Measurements from ENCODE around the gene ANKS3. TPM values are rescaled to one million over a fixed set of nuclear protein-coding genes. Genes with fewer than 3 reads are reported as not detected.

ANKS3 gene
- total and polyA plus RNA-seq, 8 donors: 11.6 to 183 (median 25.9) TPM

- H3K4me1 ChIP-seq: peaks cover 19 to 34% (median 24%) of the 10 kb centered on the region in 4 donors
- TF ChIP-seq, protein P1, sequence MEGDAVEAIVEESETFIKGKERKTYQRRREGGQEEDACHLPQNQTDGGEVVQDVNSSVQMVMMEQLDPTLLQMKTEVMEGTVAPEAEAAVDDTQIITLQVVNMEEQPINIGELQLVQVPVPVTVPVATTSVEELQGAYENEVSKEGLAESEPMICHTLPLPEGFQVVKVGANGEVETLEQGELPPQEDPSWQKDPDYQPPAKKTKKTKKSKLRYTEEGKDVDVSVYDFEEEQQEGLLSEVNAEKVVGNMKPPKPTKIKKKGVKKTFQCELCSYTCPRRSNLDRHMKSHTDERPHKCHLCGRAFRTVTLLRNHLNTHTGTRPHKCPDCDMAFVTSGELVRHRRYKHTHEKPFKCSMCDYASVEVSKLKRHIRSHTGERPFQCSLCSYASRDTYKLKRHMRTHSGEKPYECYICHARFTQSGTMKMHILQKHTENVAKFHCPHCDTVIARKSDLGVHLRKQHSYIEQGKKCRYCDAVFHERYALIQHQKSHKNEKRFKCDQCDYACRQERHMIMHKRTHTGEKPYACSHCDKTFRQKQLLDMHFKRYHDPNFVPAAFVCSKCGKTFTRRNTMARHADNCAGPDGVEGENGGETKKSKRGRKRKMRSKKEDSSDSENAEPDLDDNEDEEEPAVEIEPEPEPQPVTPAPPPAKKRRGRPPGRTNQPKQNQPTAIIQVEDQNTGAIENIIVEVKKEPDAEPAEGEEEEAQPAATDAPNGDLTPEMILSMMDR (IDR thresholded peaks at IDR 0.05): no peak
- TF ChIP-seq POLR2AphosphoS5 (IDR thresholded peaks at IDR 0.05) (no peak), POLR2A (IDR thresholded peaks at IDR 0.05) (no peak), EP300 (IDR thresholded peaks at IDR 0.05) (no peak)
- H3K27me3 ChIP-seq: no peaks in the 10 kb centered on the region
- no peak for DNase-seq
- 92 to 95% (median 94%) methylated on average over 10 of the region's 10 CpGs for WGBS, 5 donors
- no peak overlapping the region for H3K4me3 ChIP-seq
- intact Hi-C loops (cut with DNase I; ENCODE audit: low total_unique reads): no loop called here
- no peaks in the 10 kb centered on the region for H3K9me3 ChIP-seq
- H3K27ac ChIP-seq: no peak overlapping the region
- H3K36me3 ChIP-seq: peaks cover 38 to 98% (median 92%) of the 10 kb centered on the region in 4 donors
Observed at GRCh38 chr16:4668313-4668960, 65.6 kb downstream of the ANKS3 start.

GRCh38 chr16:4667203-4667963 lies 66.7 kb downstream of the ANKS3 start:
- intact Hi-C loops (cut with DNase I; ENCODE audit: low total_unique reads): no loop called here
- no peaks in the 10 kb centered on the region for H3K27me3 ChIP-seq

DNA sequence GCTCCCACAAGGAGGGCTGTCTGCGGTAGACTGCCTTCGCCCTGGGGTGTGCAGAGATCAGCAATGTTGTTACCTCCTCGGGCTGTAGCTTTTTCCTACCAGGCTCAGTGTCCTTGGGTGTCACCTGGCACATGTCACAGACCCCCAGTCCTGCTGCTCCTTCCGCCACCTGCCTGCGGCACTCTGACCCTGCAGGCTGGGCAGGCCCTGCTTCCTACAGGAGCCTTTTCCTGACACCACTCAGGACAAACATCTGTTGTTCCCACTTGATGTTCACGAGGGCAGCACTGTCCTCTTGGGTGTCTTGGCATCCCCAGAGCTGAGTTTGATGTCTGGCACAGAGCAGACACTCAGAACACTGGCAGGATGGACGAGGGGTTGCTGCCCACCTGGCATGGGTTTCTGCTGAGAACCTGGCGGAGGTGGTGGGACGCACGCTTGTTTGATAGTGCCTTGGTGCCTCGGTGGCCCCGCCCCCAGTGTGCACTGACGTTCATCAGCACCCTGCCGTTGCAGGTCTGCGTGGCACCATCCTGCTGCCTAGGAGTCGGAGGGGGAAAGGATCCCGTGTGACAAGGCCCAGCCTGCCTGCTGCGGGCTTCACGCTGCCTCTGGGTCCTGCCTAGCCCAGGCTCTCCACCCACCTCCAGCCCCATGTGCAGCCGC lies 67.4 kb downstream of the ANKS3 start:
- no peak for DNase-seq
- no peak overlapping the region for H3K27ac ChIP-seq
- H3K27me3 ChIP-seq: no peaks in the 10 kb centered on the region
- WGBS, 5 donors: 81 to 90% (median 88%) methylated on average over 11 to 20 of the region's 20 CpGs
- H3K36me3 ChIP-seq: peaks cover 35 to 89% (median 77%) of the 10 kb centered on the region in 4 donors
- intact Hi-C loops (cut with DNase I; ENCODE audit: low total_unique reads): no loop called here
- H3K9me3 ChIP-seq: no peaks in the 10 kb centered on the region
- H3K4me1 ChIP-seq: peaks cover 24 to 52% (median 38%) of the 10 kb centered on the region in 4 donors
- no peak for TF ChIP-seq POLR2AphosphoS5 (IDR thresholded peaks at IDR 0.05)
- TF ChIP-seq POLR2A (IDR thresholded peaks at IDR 0.05): no peak
- TF ChIP-seq EP300 (IDR thresholded peaks at IDR 0.05): no peak
- TF ChIP-seq, protein P1 (IDR thresholded peaks at IDR 0.05): no peak
- no peak overlapping the region for H3K4me3 ChIP-seq

More at GRCh38 chr16:4667203-4667963, 66.7 kb downstream of the ANKS3 start:
- no peak overlapping the region for H3K27ac ChIP-seq
- WGBS, 5 donors: 85 to 88% (median 86%) methylated on average over 17 to 20 of the region's 20 CpGs
- peaks cover 20 to 45% (median 31%) of the 10 kb centered on the region in 4 donors for H3K4me1 ChIP-seq
- H3K36me3 ChIP-seq: peaks cover 35 to 93% (median 83%) of the 10 kb centered on the region in 4 donors
- DNase-seq: no peak
- H3K9me3 ChIP-seq: no peaks in the 10 kb centered on the region
- no peak for TF ChIP-seq POLR2A (IDR thresholded peaks at IDR 0.05)
- no peak for TF ChIP-seq EP300 (IDR thresholded peaks at IDR 0.05)
- TF ChIP-seq, protein P1 (IDR thresholded peaks at IDR 0.05): no peak
- no peak for TF ChIP-seq POLR2AphosphoS5 (IDR thresholded peaks at IDR 0.05)
- no peak overlapping the region for H3K4me3 ChIP-seq
